HTERT RPE-1 (cell line): Measurements from ENCODE around the gene ABCB8.
"Not testable (repeated sequence)": the region's sequence is repeated elsewhere in the genome, so short reads cannot be mapped to it uniquely, and the experiment has no call there.

Experiments used
- in situ Hi-C: fragments of 300-500 bp; cut with MboI; formaldehyde crosslinking; loops from 4 replicates; pipeline ENCODE4 v1.14.3; 2020; ENCODE audit warnings: low sequenced_read_pairs

ABCB8 gene

DNA sequence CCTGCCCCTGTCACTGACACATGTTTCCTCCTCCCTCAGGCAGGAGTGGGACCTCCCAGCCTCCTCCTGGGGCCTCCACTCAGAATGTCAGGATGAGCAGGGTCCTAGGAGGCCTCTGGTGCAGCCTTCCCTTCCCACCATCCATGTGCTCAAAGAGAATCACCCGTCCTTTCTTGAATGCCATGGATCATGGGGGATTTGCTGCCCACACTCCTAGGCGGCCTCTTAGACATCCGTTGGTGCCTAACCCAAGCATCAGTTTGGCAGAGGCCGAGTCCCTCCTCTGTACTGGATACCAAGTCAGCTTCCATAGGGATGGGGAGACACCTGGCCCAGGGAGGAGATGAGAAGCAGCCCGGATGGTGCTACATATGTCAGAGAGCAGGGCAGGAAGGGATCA is 30.4 kb upstream of the ABCB8 start:
- in situ Hi-C loops, result no loop called here

- in situ Hi-C loops, result no loop called here
These were observed 29.9 kb upstream of the ABCB8 start for GRCh38 chr7:150998341-150998740.

DNA sequence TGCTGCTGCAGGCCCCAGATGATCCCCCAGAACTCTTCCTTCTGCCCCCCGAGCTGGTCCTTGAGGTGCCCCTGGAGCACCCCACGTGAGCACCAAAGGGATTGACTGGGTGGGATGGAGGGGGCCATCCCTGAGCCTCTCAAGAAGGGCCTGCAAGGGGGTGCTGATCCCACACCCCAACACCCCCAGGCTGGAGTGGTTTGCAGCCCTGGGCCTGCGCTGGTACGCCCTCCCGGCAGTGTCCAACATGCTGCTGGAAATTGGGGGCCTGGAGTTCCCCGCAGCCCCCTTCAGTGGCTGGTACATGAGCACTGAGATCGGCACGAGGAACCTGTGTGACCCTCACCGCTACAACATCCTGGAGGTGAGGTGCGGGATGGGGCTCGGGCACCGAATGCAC is 29.2 kb upstream of the ABCB8 start:
- in situ Hi-C loops, result no loop called here

GRCh38 chr7:150999497-151000230 is 28.6 kb upstream of the ABCB8 start:
- in situ Hi-C loops, result no loop called here

DNA sequence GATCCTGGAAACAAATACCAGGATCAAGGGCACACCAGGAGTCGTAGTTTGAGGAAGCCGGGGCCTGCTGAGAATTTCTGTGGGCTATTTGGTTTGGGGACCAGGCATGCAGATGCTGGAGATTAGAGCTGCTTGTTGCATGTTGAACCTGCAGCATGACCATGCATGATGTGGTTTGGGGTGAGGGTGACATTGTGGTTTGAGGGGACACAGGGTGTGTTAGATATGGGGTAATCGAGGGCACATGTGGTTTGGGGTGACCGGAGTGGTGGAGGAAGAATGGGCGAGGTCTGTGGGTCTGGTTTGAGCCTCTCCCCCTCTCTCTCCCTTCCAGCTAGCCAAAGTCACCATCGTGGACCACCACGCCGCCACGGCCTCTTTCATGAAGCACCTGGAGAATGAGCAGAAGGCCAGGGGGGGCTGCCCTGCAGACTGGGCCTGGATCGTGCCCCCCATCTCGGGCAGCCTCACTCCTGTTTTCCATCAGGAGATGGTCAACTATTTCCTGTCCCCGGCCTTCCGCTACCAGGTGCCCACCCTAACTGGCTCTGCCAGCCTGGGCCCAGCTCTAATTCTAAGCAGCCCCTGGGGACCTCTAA is 27.3 kb upstream of the ABCB8 start:
- in situ Hi-C loops, result no loop called here

DNA sequence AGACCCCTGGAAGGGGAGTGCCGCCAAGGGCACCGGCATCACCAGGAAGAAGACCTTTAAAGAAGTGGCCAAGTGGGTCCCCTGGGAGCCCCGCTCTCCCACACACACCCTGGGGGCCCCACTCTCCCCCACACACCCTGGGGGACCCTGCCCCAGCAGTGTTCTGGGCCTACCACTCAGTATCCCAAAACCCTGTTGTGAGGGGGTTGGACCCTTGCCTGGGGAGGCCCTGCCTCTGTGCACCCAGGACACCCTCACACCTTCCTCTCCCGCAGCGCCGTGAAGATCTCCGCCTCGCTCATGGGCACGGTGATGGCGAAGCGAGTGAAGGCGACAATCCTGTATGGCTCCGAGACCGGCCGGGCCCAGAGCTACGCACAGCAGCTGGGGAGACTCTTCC is 26.7 kb upstream of the ABCB8 start:
- in situ Hi-C loops, result no loop called here

DNA sequence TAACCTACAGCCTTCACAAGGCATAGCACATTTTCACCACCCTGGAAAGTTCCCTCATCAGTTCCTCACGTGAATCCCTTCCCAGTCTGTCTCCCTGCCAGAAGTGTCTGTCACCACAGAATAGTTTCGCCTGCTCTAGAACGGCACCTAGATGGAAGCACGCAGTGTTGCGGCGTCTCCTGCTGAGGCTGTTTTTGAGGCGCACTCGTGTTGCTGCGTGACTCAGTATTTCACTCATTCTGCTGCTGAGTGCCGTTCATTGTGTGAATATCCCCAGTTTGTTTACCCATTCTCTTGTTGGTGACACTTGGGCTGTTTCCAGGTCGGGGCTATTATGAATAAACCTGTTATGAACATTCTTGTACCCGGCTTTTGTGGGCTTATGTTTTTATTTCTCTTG is 24.7 kb upstream of the ABCB8 start:
- in situ Hi-C loops, result no loop called here

DNA sequence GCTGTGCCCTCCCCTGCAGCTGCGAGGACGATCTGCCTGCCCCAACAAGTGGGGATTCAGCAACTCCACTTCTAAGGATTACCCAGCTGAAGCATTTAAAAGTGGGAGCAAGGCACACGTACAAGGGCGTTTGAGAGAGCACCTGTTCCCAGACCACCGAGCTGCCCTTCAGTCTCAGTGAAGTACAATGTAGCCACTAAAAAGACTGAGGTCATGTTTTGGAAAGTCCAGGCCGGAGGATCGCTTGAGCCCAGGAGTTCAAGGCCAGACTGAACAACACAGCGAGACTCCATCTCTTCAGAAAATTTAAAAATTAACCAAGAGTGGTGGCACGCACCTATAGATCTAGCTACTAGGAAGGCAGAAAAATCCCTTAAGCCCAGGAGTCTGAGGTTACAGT is 22.7 kb upstream of the ABCB8 start:
- in situ Hi-C loops, result no loop called here

DNA sequence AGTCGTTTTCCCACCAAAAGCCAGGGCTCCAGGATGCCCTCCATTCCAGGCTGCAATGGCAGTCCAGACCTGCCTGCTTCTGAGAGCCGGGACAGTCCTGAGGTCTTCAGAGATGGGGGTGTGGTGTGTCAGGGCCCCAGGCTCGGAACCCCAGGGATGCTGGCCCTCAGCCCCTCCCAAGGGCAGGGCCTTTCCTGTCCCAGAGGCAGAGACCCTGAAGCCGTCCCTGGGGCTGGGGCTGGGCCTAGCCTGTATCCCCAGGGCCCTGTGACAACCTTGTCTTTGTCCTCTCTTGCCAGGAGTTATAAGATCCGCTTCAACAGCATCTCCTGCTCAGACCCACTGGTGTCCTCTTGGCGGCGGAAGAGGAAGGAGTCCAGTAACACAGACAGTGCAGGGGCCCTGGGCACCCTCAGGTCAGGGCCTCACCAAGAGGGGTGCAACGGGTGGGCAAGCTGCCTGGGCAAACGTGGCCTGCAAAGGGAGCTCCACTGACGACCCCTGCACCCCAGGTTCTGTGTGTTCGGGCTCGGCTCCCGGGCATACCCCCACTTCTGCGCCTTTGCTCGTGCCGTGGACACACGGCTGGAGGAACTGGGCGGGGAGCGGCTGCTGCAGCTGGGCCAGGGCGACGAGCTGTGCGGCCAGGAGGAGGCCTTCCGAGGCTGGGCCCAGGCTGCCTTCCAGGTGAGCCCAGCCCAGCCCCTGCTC is 21.5 kb upstream of the ABCB8 start:
- in situ Hi-C loops, result no loop called here

GRCh38 chr7:151007469-151007898 is 20.8 kb upstream of the ABCB8 start:
- in situ Hi-C loops, result no loop called here

GRCh38 chr7:151008143-151008510 is 20.1 kb upstream of the ABCB8 start:
- in situ Hi-C loops, result no loop called here

GRCh38 chr7:151008511-151009323 is 19.5 kb upstream of the ABCB8 start:
- in situ Hi-C loops, result no loop called here

GRCh38 chr7:151009327-151010036 is 18.8 kb upstream of the ABCB8 start:
- in situ Hi-C loops, result no loop called here

- in situ Hi-C loops, result no loop called here
These were observed 18.3 kb upstream of the ABCB8 start for GRCh38 chr7:151010037-151010306.

GRCh38 chr7:151010307-151011096 is 17.7 kb upstream of the ABCB8 start:
- in situ Hi-C loops, result no loop called here

- in situ Hi-C loops, result no loop called here
These were observed 17.2 kb upstream of the ABCB8 start for GRCh38 chr7:151011097-151011409.

DNA sequence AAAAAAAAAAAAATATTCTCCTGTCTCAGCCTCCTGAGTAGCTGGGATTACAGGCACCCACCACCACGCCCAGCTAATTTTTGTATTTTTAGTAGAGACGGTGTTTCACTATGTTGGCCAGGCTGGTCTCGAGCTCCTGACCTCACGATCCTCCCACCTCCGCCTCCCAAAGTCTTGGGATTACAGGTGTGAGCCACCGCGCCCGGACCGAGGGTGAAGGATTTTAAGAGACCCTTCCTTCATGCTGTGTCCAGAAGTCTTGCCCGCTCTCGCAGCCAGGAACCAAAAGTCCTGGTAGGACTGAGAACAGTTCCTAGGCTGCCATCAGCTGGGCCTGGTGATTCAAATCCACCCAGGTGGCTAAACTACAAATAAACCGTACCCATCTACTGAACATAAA is 16.6 kb upstream of the ABCB8 start:
- in situ Hi-C loops, result not testable (repeated sequence)

- in situ Hi-C loops, result no loop called here
These were observed 16.1 kb upstream of the ABCB8 start for GRCh38 chr7:151012031-151012692.

- in situ Hi-C loops, result no loop called here
These were observed 15.3 kb upstream of the ABCB8 start for GRCh38 chr7:151012911-151013347.

DNA sequence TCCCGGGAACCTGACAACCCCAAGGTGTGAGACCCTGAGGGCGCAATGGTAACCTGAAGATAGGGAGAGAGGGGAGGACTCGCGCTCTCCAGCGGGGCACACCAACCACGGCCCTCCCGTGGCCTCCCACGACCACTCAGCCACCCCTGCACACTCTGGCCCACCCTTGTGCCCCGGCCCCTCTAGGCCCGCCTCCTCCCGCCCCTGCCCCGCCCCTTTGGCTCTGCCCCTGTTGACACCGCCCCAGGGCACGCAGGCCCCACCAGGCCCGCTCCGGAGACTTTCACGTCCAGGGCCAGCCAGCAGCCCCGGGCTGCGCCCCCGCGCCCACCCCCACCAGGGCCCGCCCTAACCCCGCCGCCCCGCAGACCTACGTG is 14.9 kb upstream of the ABCB8 start:
- in situ Hi-C loops, result no loop called here
